ENCODE data around the gene RAPGEF4. TPM values are rescaled to one million over a fixed set of nuclear protein-coding genes. Genes with fewer than 3 reads are reported as not detected.

The RAPGEF4 gene
- total RNA-seq, 1 donor from 2014 or later, result 8.7 TPM

GRCh38 chr2:172817411-172817810 is 81.8 kb downstream of the RAPGEF4 start:
- peaks cover 10% of the 10 kb centered on the region for H3K4me1 Mint-ChIP-seq (ENCODE audit: low read depth, unreplicated experiment)
- TF ChIP-seq CTCF (IDR thresholded peaks at IDR 0.05; ENCODE audit: partially characterized antibody, unreplicated experiment), result no peak
- no peaks in the 10 kb centered on the region for H3K9me3 Mint-ChIP-seq (ENCODE audit: unreplicated experiment)
- H3K27ac Mint-ChIP-seq (ENCODE audit: unreplicated experiment), result no peak overlapping the region
- no peaks in the 10 kb centered on the region for H3K27me3 Mint-ChIP-seq (ENCODE audit: unreplicated experiment)
- no peak for DNase-seq
- no peak overlapping the region for H3K4me3 Mint-ChIP-seq (ENCODE audit: unreplicated experiment)
- H3K36me3 Mint-ChIP-seq (ENCODE audit: unreplicated experiment), result no peaks in the 10 kb centered on the region

GRCh38 chr2:172819943-172820342 is 84.3 kb downstream of the RAPGEF4 start:
- Mint-ChIP-seq H3K36me3 (ENCODE audit: unreplicated experiment) (no peaks in the 10 kb centered on the region), H3K4me3 (ENCODE audit: unreplicated experiment) (no peak overlapping the region), H3K27me3 (ENCODE audit: unreplicated experiment) (peaks cover 3% of the 10 kb centered on the region), H3K9me3 (ENCODE audit: unreplicated experiment) (no peaks in the 10 kb centered on the region), H3K4me1 (ENCODE audit: low read depth, unreplicated experiment) (peaks cover 9% of the 10 kb centered on the region), H3K27ac (ENCODE audit: unreplicated experiment) (no peak overlapping the region)
- DNase-seq, result no peak
- TF ChIP-seq CTCF (IDR thresholded peaks at IDR 0.05; ENCODE audit: partially characterized antibody, unreplicated experiment), result no peak

- H3K27ac Mint-ChIP-seq (ENCODE audit: unreplicated experiment), result no peak overlapping the region
- no peak overlapping the region for H3K4me3 Mint-ChIP-seq (ENCODE audit: unreplicated experiment)
Measured at GRCh38 chr2:172821370-172822338, 86.0 kb downstream of the RAPGEF4 start.

GRCh38 chr2:172822585-172822984 is 86.9 kb downstream of the RAPGEF4 start:
- Mint-ChIP-seq H3K4me1 (ENCODE audit: low read depth, unreplicated experiment) (peaks cover 9% of the 10 kb centered on the region), H3K36me3 (ENCODE audit: unreplicated experiment) (no peaks in the 10 kb centered on the region), H3K4me3 (ENCODE audit: unreplicated experiment) (no peak overlapping the region), H3K9me3 (ENCODE audit: unreplicated experiment) (no peaks in the 10 kb centered on the region), H3K27me3 (ENCODE audit: unreplicated experiment) (peaks cover 3% of the 10 kb centered on the region), H3K27ac (ENCODE audit: unreplicated experiment) (no peak overlapping the region)
- DNase-seq, result no peak
- TF ChIP-seq CTCF (IDR thresholded peaks at IDR 0.05; ENCODE audit: partially characterized antibody, unreplicated experiment), result no peak

More at GRCh38 chr2:172821370-172822338, 86.0 kb downstream of the RAPGEF4 start:
- Mint-ChIP-seq H3K27me3 (ENCODE audit: unreplicated experiment) (peaks cover 3% of the 10 kb centered on the region), H3K36me3 (ENCODE audit: unreplicated experiment) (no peaks in the 10 kb centered on the region), H3K9me3 (ENCODE audit: unreplicated experiment) (no peaks in the 10 kb centered on the region), H3K4me1 (ENCODE audit: low read depth, unreplicated experiment) (peaks cover 9% of the 10 kb centered on the region)
- DNase-seq, result no peak
- TF ChIP-seq CTCF (IDR thresholded peaks at IDR 0.05; ENCODE audit: partially characterized antibody, unreplicated experiment), result no peak

- peaks cover 3% of the 10 kb centered on the region for H3K27me3 Mint-ChIP-seq (ENCODE audit: unreplicated experiment)
- H3K4me3 Mint-ChIP-seq (ENCODE audit: unreplicated experiment), result no peak overlapping the region
- H3K27ac Mint-ChIP-seq (ENCODE audit: unreplicated experiment), result no peak overlapping the region
- no peaks in the 10 kb centered on the region for H3K9me3 Mint-ChIP-seq (ENCODE audit: unreplicated experiment)
- no peak for TF ChIP-seq CTCF (IDR thresholded peaks at IDR 0.05; ENCODE audit: partially characterized antibody, unreplicated experiment)
- no peak for DNase-seq
- no peaks in the 10 kb centered on the region for H3K36me3 Mint-ChIP-seq (ENCODE audit: unreplicated experiment)
- peaks cover 9% of the 10 kb centered on the region for H3K4me1 Mint-ChIP-seq (ENCODE audit: low read depth, unreplicated experiment)
Measured at GRCh38 chr2:172823261-172823850, 87.7 kb downstream of the RAPGEF4 start.

All from glutamatergic neuron (in vitro differentiated cells).